ENCODE results near the gene NCK2.

NCK2 gene

GRCh38 chr2:105814291-105814940, 69.7 kb downstream of the NCK2 start:
- DNase-seq (ENCODE audit: low spot score) = no peak

- no peak for DNase-seq (ENCODE audit: low spot score)
Measured at GRCh38 chr2:105815401-105815800, 70.7 kb downstream of the NCK2 start.

DNA sequence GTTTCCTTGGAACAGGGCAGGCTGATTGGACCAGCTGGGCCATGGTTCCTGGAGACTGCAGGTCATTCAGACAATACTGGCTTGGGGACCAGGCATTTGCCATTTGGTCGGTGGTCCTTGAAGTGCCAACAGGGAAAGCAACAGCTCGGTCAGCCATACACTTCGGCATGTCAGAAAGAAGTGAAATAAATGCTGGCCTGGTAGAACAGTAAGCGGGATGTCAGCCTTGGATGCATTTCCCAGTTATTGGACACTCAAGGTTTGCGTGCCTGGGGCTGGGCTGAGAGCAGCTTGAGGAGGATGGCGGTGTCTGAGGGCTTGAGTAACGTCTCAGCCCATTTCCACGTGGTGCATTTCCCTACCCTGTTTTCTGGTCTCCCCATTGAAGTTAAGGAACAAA, 75.4 kb downstream of the NCK2 start:
- DNase-seq (ENCODE audit: low spot score) = no peak

GRCh38 chr2:105820691-105821090, 76.0 kb downstream of the NCK2 start:
- DNase-seq (ENCODE audit: low spot score) = no peak

GRCh38 chr2:105821428-105822125, 76.9 kb downstream of the NCK2 start:
- no peak for DNase-seq (ENCODE audit: low spot score)

- no peak for DNase-seq (ENCODE audit: low spot score)
Measured at GRCh38 chr2:105822186-105822585, 77.5 kb downstream of the NCK2 start.

- no peak for DNase-seq (ENCODE audit: low spot score)
Measured at GRCh38 chr2:105824446-105824845, 79.7 kb downstream of the NCK2 start.

GRCh38 chr2:105827351-105828096, 82.8 kb downstream of the NCK2 start:
- DNase-seq (ENCODE audit: low spot score) = no peak

- DNase-seq (ENCODE audit: low spot score) = no peak
Measured at GRCh38 chr2:105828558-105828957, 83.8 kb downstream of the NCK2 start.

DNA sequence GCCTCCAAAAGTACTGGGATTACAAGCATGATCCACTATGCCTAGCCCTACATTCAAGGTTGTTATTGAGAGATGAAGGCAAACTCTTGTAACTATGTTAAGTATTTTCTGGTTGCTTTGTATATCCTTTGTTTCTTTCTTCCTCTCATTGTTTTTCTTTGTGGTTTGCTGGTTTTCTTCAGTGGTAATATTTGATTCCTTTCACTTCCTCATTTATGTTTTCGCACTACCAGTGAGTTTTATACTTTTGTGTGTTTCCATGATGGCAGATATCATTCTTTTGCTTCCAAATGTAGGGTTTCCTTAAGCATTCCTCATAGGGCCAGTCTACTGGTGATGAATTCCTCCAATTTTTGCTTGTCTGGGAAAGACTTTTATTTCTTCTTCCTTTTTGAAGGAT, 90.2 kb downstream of the NCK2 start:
- DNase-seq (ENCODE audit: low spot score) = no peak

DNA sequence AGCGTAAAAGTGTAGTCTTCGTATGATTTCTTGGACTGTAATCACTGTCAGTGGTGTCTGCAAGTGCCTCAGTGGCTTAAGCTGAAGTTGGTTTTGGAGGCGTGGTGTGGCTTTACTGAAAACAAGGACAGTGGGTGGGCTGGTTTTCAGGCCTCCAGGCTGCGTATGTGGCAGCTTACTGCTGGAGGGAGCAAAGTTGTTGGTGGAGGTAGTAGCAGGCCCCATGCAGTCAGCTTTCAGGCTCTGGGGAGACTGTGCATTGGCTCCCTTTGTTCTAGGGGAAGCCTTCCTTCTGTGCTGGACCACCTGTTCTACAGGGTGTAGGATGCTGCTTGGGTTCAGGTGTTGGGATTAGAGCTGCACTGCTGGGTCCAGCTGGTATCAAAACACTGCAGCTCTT, 91.6 kb downstream of the NCK2 start:
- no peak for DNase-seq (ENCODE audit: low spot score)

- no peak for DNase-seq (ENCODE audit: low spot score)
Measured at GRCh38 chr2:105836840-105837692, 92.4 kb downstream of the NCK2 start.

GRCh38 chr2:105839793-105840192, 95.1 kb downstream of the NCK2 start:
- no peak for DNase-seq (ENCODE audit: low spot score)

DNA sequence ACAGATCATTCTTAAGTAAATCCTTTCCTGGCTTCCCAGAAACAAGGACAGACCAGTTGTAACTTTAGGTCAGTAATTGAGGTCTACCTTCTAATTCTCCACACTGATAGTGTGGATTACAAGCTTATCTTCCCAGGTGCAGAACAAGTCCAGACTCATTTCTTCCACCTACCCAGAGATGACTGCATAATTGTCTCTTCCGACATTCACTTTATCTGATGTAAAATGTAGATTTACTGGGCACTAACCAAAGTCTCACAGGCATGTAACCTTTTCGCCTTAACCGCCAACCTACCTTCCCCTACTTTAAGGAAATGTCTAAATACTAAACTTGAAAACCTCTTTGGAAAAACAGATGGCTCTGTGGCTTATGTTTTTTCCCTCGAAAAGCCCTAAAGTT, 96.2 kb downstream of the NCK2 start:
- no peak for DNase-seq (ENCODE audit: low spot score)

DNA sequence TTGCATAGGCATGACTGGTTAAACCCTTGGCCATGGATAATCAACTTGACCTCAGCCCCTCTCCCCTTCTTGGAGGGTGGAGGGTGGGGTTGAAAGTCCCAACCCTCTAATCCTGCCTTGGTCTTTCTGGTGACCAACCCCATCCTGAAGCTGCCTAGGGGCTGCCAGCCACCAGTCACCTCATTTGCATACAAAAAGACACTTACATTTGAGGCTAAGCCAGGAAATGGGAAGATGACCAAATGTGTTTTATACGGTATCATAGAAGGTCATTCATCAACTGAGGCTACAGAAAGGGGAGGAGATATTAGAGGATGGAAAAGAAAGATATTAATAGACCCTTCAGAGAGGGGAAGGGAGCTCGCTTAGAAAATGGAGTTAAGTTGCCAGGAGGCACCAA, 96.8 kb downstream of the NCK2 start:
- no peak for DNase-seq (ENCODE audit: low spot score)

DNA sequence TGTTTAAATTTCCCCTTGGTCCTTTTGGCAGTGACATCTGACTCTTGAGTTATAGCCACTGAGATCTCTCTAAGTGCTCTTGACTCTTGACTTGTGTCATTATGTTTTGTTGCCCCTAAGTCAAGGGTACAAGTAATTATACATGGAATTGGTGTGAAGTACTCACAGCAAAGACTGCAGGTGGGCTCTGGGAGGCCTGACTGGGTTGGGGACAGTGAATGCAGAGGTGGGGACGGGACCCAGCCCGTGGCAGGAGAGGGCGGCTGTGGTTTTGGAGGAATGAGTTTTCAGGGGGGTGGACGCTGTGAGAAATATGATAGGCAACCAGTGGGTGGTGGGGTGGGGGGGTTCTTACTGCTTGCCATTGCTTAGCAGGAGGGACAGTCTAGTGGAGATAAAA, 97.8 kb downstream of the NCK2 start:
- DNase-seq (ENCODE audit: low spot score) = no peak

GRCh38 chr2:105843476-105844374, 99.0 kb downstream of the NCK2 start:
- no peak for DNase-seq (ENCODE audit: low spot score)

- no peak for DNase-seq (ENCODE audit: low spot score)
Measured at GRCh38 chr2:105845976-105846375, 101.3 kb downstream of the NCK2 start.

DNA sequence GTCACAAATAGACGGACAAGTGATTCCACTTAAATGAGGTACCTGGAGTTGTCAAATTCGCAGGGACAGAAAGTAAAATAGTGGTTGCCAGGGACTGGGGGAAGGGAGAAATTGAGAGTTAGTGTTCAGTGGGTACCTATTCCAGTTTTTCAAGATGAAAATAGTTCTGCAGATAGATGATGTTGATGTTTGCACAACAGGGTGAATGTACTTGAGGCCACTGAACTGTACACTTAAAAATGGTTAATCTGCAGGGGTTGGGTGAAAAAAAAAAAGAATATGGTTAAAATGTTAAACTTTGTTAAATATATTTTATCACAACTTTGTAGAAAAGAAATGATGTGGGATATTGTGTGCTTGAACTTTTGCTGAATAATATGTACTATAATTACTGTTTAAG, 102.3 kb downstream of the NCK2 start:
- no peak for DNase-seq (ENCODE audit: low spot score)

GRCh38 chr2:105848367-105848766, 103.7 kb downstream of the NCK2 start:
- DNase-seq (ENCODE audit: low spot score) = no peak

- no peak for DNase-seq (ENCODE audit: low spot score)
Measured at GRCh38 chr2:105849431-105850179, 104.9 kb downstream of the NCK2 start.
